DMS 273 (cell line): ENCODE results near the gene RAPGEF5.

ENCODE experiments used
- DNase-seq: peaks from one replicate; lab custom pipeline; 2025; ENCODE audit not compliant: unreplicated experiment; lab: John Stamatoyannopoulos, UW

RAPGEF5 gene

DNA sequence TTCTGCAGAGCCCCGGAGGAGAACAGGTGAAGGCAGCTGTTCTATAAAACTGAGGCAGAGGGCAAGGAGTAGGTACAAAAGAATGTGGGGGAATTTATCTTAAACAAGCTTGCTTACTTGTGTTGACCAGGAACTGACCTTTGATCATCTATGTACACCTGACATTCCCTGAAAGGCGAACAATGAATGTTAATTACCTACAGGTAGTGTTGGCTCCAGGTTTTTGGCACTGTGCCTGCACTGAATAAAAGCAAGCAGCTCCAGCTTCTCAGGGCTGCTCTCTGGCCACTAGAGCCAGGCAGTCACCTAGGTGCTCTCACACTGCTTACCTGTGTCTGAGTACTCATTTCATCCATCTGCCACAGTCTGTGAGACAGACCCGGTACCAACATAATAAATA is 87.0 kb downstream of the RAPGEF5 start:
- no peak for DNase-seq

DNA sequence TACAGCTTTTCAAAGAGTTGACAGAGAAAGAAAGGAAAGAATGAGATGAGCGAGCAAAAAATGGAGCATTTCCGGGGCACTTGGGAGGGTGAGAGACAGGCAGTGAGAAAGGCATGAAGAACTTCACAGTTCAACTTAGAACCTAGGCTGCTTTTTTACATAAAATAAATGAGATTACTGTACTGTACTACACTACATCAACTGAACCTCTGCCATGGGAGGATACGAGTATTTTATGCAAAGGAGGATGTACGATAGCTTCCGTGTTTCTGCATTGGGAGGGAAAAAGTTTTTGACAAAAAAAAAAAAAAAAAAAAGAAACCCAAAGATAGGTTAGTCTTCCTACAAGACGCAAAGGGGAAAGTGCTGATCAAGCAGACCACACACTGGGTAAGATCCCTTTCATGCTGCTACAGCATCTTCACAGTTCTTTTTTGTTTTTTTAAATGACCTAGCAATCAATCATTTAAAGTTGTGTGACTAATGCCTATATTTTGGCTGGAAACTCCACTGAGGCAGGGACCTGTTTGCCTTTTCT is 88.0 kb downstream of the RAPGEF5 start:
- no peak for DNase-seq

DNA sequence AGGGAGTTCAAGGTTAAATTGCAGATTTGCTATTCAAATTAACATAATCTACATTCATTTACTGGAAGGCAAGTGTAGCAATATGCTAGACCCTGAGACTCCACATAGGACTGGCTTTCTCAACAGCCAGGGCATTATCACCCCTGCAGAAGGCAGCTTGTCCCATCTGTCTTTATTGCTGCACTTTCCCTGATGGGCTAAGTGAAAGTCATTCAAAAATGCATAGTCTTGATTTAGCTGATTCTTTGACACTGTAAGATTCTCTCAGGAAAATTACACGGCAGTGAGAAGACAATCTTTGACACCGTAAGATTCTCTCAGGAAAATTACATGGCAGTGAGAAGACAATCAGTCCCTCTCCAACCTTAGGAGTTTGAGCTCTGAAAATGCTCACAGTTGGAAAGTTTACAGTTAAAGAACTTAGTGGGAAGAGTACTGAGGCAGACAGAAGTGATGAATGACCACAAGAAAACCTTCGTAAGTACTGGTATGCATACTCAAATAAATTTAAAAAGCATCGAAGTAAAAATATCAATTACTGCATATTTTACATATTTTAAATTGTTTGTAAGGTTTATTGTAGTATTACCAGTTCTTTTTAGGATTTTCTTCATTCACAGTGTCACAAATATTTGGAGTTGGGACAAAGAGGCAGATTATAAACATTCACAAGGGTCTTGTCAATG is 88.9 kb downstream of the RAPGEF5 start:
- peak; percentile 23 for DNase-seq

DNA sequence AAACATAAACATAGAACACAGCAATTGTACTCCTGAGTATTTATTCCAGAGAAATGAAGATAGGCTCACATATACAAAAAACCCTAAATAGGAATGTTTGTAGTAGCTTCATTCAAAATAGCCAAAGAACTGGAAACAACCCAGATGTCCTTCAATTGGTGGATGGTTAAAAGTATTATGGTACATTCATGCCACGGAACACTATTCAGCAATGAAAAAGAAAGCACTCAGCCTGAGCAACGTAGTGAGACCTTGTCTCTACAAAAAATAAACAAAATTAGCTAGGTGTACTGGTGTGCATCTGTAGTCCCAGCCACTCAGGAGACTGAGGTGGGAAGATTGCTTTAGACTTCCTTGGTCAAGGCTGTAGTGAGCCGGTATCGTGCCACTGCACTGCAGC is 94.4 kb downstream of the RAPGEF5 start:
- DNase-seq, result no peak

DNA sequence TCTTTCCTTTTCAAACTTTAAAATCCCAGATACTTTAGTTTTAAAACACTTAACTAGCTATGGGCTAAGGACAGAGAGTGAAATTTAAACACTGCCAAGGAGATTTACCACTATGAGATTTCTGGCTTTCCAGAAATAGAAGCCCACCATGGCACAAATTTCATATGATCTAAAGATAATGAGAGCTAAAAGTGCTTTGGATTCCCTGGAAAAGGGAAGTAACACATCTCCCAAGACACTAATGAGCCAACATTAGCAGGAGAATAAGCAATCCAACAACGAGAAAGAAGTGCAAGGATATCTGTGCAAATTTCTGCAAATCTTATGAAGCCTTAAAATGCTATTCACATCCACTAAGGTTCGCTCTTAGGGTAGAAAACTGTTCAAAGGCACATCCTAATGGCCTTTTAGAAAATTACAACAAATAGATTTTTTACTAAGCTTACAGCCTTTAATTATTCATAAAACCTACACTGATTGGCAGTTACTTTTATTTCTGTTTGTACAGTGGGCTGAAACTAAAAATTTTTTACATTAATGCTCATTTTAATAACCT is 100.3 kb downstream of the RAPGEF5 start:
- DNase-seq, result peak; percentile 20

DNA sequence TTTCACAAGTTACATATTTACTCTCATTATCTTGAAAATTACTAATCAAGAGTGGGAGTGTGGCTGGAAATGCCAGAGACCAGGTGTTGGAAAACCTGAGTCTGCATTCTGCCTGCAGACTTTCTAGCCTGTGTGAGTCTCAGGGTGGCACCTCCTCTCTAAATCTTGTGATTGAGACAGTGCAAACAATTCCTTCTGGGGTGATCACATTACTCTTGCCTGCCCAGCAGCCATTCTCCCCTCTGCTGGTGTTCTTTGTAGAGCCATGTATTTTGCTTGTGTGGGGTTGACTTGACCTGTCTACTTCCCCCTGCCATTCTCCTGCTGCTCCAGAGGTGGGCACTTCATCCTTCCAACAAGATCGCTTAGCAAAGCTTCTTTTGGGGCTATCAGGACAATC is 101.1 kb downstream of the RAPGEF5 start:
- DNase-seq, result peak; percentile 27

DNA sequence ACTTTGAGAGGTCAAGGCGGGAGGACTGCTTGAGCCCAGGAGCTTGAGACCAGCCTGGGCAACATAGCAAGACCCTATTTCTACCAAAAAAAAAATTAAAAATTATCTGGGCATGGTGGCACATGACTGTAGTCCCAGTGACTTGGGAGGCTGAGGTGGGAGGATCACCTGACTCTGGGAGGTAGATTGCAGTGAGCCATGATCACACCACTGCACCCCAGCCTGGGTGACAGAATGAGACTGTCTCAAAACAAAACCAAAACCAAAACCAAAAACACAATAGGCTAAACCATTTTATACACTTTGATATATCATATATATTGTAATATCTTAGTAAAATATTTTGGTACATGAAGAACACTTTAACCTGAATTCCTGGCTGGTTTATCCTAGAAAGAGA is 101.6 kb downstream of the RAPGEF5 start:
- no peak for DNase-seq

DNA sequence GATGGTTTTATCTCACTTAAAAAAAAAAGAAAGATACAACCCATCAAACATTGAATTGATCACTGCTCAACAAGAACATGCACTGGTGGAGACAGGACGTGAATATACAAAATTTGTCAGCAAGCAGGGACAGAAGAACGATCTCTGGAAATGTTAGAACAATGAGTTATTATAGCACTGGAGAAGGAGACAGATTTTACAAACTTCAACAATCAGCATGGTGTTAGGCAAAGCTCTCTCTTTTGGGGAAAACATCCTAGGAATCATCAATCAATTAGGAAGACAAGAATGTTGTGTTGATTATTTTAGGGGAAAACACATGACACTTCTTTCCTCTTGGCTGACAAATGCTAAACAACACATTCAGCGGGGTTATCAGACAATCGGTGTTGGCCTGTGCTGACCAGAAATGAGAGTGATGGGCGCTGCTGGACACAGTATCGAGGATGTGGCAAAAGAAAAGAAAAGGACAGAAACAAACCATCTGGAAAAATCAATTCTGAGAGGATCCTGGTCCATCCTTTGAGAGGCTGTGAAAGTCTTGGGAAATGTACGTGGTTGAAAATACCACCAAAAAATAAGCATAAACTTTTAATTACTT is 103.9 kb downstream of the RAPGEF5 start:
- DNase-seq, result no peak

DNA sequence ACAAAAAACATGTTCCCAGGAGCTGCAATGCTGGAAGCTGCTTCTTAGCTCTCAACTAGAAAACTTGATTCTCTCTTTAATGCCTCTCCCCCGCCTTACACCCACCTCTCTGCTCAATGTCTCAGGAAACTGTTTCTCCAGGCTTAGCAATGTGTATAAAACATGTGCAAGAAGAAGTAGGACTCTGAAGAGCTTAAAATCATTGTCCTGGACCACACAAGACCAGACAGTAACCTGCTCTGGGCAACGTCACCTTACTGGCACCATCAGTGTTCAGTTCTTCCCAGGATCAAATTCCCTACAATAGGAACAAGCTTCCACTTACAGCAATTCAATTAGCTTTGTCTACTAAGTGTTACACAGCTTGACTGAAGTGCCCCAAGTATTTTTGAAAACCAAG is 104.9 kb downstream of the RAPGEF5 start:
- no peak for DNase-seq

DNA sequence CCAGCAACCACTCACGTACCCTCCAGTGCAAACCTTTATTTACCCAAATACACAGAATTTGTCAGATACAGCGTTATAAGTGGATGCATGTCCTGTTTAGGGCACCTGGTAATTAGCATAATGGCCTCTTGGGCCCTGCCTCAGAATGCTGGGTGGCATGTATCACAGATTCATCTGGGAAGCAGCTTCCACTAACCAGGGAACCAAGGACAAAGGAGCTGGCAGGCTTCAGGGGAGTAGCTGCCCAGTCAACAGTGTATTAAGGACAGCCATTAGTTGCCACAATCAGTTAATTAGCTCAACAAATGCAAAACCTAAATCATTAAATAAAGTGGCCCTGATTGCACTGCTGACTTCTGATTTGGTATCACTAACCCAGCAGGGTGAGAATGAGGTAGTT is 105.7 kb downstream of the RAPGEF5 start:
- no peak for DNase-seq

DNA sequence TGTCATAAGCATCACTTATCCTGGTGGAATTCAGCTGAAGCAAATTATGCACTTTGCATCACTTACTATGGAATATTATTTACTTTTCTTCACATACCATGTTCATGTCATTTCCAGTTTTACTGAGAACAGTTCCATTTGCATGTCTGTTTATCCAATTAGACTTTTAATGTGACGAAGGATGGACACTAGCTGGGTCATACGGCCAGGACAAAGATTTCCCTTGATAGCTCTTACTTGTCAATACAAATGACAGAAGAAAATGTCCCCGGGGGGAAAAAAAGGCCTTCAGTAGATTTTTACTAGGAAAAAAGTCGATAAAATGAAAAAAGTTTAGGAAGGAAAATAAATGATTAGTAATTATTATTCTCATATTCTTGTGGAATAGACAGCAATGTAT is 106.6 kb downstream of the RAPGEF5 start:
- DNase-seq, result no peak

DNA sequence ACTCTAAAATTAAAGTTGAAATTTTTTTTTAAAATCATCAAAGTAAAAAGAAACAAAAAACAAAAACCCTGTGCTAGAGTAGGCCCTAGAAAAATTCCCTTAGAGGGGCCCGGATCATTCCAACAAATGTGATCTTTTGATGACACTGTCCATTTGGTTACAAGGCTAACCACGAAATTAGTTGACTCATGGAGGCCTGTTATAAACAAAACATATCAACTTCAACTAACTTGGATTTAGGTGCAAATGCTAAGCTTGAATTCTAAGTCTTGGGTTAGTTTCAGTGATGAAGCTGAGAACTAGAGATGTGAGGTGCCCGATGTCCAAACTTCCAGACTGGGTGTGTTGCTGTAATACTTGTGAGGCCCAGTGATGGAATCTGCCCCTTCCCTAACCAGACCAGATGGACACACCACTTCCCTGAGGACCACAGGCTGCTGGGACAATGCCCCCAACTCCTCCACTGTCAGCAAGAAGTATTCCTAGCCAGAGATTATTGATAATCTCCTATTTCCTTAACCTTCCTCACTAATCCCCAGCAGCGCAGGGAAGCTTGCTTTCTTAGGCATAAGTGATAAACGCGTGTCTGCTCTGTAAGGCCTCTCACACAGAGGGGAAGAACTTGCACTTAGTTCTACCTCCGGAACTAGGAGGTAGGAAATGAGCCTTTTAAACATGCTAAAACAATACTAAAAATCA is 108.7 kb downstream of the RAPGEF5 start:
- DNase-seq, result no peak

DNA sequence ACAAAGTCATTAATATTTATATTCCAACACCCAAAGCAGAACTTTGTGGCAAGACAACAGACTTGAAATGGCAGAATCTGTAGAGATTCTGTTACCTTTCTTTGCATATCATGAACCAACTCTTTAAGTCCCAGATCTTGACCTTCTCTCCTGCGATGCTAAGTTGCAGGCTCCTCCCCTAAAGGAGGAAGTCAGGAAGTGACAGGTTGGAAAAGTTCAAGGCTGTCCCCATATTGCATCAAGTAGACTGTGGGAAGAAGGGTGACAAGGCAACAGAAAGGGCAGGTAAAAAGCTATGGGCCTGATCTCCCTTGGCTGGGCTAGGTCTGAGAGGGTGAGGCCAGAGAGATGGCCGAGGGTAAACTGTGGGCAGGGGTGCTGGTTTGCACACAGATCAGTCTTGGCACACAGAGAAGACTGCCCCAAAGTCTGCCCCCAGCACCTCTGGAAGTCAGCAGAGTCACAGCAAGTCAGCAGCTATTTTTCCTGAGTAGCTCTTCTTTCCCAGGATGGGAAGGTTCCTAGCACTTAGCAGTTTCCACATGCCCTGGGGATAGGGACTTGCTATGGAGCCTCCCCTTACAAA is 115.1 kb downstream of the RAPGEF5 start:
- DNase-seq, result no peak

DNA sequence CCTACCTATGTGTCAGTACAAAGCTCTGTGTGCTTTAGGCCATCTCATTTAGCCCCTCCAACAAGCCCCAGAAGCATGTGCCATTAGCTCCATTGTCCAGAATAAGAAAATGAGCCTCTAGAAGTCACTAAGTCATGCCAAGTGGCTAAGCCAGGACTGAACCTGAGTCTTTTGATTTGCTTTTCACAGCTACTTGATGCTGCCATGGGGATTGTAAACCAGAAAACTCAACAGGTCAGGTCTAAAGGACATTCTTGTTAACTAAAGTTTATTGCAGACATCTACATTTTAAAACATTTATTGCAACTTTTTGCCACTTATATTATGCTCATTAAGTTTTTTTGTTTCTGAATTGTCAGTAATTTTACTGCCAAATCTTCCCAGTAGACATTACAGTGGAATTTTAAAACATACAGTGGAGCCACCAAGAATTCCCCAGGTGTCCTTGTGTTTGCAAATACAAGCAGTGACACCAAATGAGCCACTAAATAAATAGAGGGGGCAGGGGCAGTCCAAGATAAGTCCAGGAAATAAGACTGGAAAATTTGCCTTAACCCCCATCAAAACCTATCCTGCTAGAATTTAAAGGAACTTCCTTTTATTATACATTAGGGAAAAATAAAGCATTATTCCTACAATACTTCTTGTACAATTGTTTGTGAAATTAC is 115.9 kb downstream of the RAPGEF5 start:
- no peak for DNase-seq

DNA sequence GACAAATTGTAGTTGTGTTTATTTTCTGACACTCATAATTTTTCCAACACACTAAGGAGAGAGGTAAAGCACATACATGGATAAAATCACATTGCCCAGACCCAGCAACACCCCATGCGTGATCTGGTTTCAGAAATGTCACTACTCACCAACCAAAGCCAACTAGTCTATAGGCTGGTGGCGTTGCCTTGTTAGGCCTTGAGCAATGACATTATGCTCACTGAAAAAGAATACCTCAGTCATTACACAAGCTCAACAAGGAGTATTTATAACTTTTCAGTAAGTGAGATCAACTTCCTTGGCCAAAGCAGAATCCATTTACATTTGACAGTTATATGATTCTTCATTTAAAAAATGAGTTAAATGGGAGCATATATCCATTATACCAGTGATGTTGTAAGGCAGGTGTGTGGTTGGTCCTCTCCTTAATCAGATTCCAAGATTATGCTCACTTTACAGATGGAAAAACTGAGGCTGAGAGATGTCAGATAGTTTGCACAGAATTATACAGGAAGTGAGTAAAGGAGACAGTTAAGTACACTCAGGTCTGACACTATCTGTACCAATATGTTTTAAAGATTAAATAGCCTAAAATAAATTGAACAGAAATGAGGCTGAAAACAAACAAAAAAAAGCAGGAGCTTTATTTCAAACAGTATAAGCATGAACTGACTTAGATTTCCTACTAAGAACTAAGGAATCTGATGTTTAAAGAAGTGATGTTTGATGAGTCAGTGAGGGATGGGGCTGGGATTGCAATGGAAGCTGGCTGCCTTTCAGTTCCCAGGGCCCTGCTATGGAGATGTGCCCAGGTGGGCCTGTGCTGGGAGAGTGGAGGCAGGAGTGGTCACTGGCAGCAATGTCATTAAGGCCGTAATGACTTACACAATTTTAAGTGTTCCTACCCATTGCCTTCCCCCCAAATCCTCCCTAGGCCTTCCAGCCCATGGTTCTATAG is 118.3 kb downstream of the RAPGEF5 start:
- DNase-seq, result no peak

DNA sequence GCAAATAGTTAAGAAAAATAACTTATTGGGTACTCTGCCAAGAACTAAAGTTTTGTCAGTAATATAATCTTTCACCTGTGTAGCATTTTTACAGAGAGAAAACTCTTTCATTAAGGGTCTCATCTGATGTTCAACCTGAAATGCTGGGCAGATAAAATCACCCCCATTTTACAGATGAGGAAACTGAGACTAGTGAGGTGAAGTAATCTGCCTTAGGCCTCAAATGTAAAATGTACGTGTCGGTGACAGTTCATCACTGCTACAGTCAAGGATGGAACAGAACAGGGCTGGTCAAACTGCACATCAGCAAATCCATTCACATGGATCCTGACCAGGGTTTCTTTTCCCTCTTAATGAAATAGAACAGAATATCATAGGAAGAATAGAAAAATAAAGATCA is 121.8 kb downstream of the RAPGEF5 start:
- DNase-seq, result no peak

DNA sequence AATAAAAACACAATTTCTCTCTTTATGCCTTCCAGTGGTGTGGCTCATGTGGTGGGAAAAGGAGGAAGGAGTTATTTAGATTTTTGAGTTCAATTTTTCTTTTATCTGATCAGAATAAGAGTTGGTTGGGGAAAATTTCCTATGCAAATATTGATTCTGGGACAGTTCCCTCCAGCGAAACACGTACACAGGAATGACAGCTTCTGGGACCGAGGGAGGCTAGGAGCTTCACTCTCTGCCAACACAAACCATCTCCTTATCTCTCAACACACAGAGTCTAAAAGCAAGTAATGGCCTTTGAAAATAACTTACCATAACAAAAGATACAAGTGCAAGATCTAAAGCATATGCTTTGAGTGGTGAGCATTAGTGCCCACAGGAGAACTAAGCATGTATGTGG is 122.7 kb downstream of the RAPGEF5 start:
- DNase-seq, result no peak

DNA sequence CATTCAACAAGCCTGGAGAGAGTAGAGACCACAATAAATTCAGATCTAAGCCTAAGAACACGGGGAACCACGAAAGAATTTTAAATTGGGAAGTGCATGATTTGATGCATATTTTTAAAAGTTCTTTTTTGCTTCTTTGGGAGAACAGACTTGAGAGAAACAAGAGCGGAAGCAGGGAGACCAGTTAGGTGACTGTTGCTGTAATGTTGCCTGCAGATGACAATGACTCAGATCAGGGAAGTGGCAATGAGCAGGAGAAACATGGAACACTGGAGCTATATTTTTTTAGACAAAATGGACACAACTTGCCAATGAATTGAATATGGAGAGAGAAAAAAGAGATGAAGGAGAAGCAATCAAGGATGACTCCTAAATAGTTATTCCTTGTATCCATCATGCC is 125.1 kb downstream of the RAPGEF5 start:
- no peak for DNase-seq

DNA sequence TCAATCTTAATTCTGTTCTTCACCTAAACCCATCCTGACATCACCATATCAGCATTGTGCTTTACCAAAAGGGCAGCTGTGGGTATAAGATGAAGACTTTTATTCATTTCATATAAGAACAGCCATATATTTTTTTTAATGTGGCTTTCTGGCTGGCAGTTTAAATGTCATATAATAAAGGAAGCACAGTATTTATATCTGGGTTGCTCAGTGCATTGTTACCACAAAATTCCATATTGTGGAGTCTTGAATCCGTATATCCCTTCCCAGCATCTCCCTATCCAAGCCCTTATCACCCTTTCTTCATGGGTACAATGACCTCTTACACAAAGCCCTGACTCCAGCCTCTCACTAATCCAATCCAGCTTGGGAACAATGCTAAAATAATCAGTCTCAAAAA is 125.8 kb downstream of the RAPGEF5 start:
- no peak for DNase-seq

DNA sequence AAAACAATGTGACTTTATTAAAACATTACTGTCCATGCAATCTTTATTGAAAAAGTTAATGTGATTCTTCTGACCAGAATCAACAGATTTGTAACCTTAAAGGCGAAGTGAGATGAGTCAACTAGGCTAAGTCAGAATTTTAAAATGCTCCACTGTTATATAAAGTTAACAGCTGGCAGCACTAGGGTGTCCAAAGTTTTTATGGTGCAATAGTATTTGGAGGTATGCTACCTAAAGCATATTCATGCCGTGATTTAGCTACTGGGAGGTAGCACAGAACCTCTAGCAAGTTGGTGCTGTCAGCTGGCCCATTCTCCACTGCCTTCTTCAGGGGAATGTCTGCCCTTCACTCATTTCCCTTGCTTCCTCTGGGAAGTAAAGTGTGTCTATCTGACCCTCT is 126.7 kb downstream of the RAPGEF5 start:
- no peak for DNase-seq
